GM10266 (cell line): ENCODE results near the gene TDG.

Experiments
- DNase-seq: peaks from one replicate; pipeline ENCODE4 v3.0.0; 2012; ENCODE audit errors: extremely low spot score
- CTCF ChIP-seq: IDR thresholded peaks from 2 replicates; pipeline ENCODE4 v1.5.1; 2012; ENCODE audit warnings: mild to moderate bottlenecking, low read depth; ENCODE audit not compliant: control insufficient read depth, insufficient read depth; ENCODE audit errors: missing control alignments

The TDG gene

GRCh38 chr12:103930034-103930786 lies 35.5 kb upstream of the TDG start, which contains the start of gene HSP90B1:
Gene HSP90B1, plus strand, starts transcription at chr12:103930410. Its CDS starts 106 bp downstream, at chr12:103930516.
- TF ChIP-seq CTCF: no peak
- peak; percentile 93 for DNase-seq

- TF ChIP-seq CTCF: no peak
- DNase-seq: no peak
Measured at GRCh38 chr12:103930787-103931735, 34.6 kb upstream of the TDG start.

GRCh38 chr12:103933237-103933636 lies 32.4 kb upstream of the TDG start:
- no peak for DNase-seq
- TF ChIP-seq CTCF: no peak

- no peak for DNase-seq
- no peak for TF ChIP-seq CTCF
Measured at GRCh38 chr12:103936679-103937078, 29.0 kb upstream of the TDG start.

- TF ChIP-seq CTCF: no peak
- DNase-seq: no peak
Measured at GRCh38 chr12:103944964-103945363, 20.7 kb upstream of the TDG start.

- TF ChIP-seq CTCF: no peak
- no peak for DNase-seq
Measured at GRCh38 chr12:103947871-103948555, 17.7 kb upstream of the TDG start.
